Fibroblast of villous mesenchyme (primary cell): ENCODE measurements around the gene CNTN4. TPM values are rescaled to one million over a fixed set of nuclear protein-coding genes. Genes with fewer than 3 reads are reported as not detected.
A peak's percentile ranks its signal among the peaks of the same experiment; 100 is the strongest.

Experiments used
- DNase-seq: peaks from one replicate; pipeline ENCODE4 v3.0.0-alpha.2; 2010; ENCODE audit warnings: low read depth
- H3K4me3 ChIP-seq: 2 replicates; pipeline ENCODE4 v1.5.1; 2011; ENCODE audit warnings: low read depth, mild to moderate bottlenecking, low read length
- CTCF ChIP-seq: IDR thresholded peaks from 2 replicates; pipeline ENCODE4 v1.5.1; 2012; ENCODE audit warnings: low read depth, mild to moderate bottlenecking, low read length; ENCODE audit not compliant: insufficient read depth
- total RNA-seq: library from RNA; depleted of rRNA; stranded (reverse); fragments of >200 nt; gene quantifications from 2 replicates; pipeline ENCODE4 v1.2.3, GENCODE V29; 2012

CNTN4 gene
- total RNA-seq, 1 donor, result 6.9 TPM

DNA sequence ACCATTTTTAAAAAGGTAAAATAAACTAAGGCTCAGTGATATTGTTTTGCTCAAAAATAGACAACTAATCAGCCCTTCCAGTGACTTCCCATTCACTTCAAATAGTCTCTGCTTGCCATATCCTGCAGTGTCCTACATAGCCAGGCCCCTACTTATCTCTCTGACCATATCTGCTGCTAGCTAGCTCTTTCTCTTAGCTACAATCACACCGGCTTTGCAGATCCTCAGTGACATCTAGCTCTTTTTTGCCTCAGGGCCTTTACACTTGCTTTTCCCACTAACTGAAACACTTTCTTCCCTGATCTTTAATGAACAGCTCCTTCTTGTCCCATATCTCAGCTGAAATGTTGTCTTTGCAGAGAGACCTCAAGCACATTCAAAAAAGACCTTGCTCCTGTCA lies 850.2 kb downstream of the CNTN4 start:
- no peak overlapping the region for H3K4me3 ChIP-seq
- no peak for DNase-seq
- TF ChIP-seq CTCF, result no peak

DNA sequence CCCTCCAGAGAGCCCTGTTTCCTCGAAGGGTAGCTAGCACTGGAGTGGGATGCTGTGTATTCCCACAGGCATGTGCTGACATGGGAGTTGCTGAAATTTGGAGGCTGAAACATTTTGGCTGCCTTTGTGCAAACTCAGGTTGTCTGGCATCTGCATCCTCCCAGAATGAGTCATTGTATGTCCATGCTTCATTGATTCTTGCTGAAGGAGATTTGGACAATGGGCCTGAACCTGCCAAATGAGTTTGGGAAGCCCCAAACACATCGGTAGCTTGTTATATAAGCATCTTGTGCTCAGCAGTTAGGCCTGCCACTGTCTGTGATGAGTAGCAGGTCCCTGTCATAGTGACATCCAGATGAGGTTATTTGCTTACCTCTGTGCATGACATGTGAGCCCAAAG lies 851.5 kb downstream of the CNTN4 start:
- no peak for DNase-seq
- no peak for TF ChIP-seq CTCF

DNA sequence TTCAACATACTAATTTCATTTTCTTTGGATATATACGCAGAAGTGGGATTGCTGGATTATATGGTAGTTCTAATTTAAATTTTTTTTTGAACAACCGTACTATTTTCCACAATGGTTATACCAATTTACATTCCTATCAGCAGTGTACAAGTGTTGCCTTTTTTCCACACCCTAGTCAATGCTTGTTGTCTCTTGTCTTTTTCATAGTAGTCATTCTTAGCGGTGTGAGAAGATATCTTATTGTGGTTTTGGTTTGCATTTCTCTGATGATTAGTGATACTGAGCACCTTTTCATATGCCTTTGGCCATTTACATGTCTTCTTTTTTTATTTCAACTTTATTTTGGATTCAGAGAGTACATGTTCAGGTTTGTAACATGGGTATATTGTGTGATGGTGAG lies 858.4 kb downstream of the CNTN4 start:
- no peak overlapping the region for H3K4me3 ChIP-seq
- TF ChIP-seq CTCF, result no peak
- no peak for DNase-seq

More for the DNA sequence above, 851.5 kb downstream of the CNTN4 start:
- no peak overlapping the region for H3K4me3 ChIP-seq

GRCh38 chr3:2958551-2958950 lies 859.9 kb downstream of the CNTN4 start:
- no peak overlapping the region for H3K4me3 ChIP-seq
- peak; percentile 14 for DNase-seq
- no peak for TF ChIP-seq CTCF

DNA sequence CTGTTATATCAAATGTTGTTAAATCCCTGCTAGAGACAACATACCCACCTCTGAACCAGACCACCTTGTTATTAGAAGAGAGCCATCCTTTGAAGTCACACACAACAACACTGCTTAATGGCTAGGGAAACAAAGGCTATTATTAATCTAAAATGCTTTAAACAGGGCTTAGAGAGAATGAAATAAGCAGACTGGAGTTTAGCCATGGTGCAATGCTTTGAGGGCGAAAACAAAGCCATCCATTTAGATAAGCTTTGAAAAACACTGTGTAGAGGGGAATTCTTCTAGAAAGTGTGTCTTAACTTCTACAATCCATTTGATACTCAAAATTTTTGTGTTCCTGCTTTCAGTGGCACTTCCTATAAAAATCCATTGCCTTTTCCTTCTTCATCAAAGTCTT lies 862.9 kb downstream of the CNTN4 start:
- TF ChIP-seq CTCF, result no peak
- DNase-seq, result no peak
- no peak overlapping the region for H3K4me3 ChIP-seq

GRCh38 chr3:2967871-2968270 lies 869.2 kb downstream of the CNTN4 start:
- H3K4me3 ChIP-seq, result no peak overlapping the region
- DNase-seq, result no peak
- no peak for TF ChIP-seq CTCF

GRCh38 chr3:2968475-2968874 lies 869.8 kb downstream of the CNTN4 start:
- H3K4me3 ChIP-seq, result no peak overlapping the region
- DNase-seq, result no peak
- TF ChIP-seq CTCF, result no peak
